HCT116 (cell line): ENCODE data around the gene PRELP. TPM values are rescaled to one million over a fixed set of nuclear protein-coding genes. Genes with fewer than 3 reads are reported as not detected.

ENCODE experiments used
- ATAC-seq: fragments of 200-7000 bp; cut with Tn5 transposase; 2 replicates; pipeline ENCODE4 v1.9.1; 2020; ENCODE audit warnings: mild to moderate bottlenecking, moderate library complexity
- BruUV-seq: library from RNA; stranded (reverse); fragments of 400-500 nt; replicated peaks from 2 replicates; lab custom pipeline; 2021; lab: Mats Ljungman, UMichigan
- CTCF ChIA-PET: fragments of 300-600 bp; sonication (Branson Sonifier 250); formaldehyde crosslinking; loops from one replicate; lab custom pipeline; 2021; ENCODE audit warnings: antibody characterized with exemption; lab: Charles Lee
- POLR2A ChIA-PET: fragments of 300-600, 350-600 bp; sonication (Branson Sonifier 250); formaldehyde crosslinking; loops from one replicate; lab custom pipeline; 2021; ENCODE audit warnings: antibody characterized with exemption; lab: Charles Lee
- RAD21 ChIA-PET, 2 experiments: fragments of 300-600 bp; sonication (Branson Sonifier 250); formaldehyde crosslinking; loops; one replicate each; lab custom pipeline; 2023; ENCODE audit warnings: low total read pairs in 2 of 2; ENCODE audit not compliant: uncharacterized antibody in 2 of 2, unreplicated experiment in 2 of 2, low non-redundant PET in 1 of 2; lab: Charles Lee
- DNase-seq: peaks from one replicate; pipeline ENCODE4 v3.0.0-alpha.2; 2010; ENCODE audit warnings: low read depth, low spot score
- H2AFZ ChIP-seq: fragments of 200-600 bp; shearing (Covaris generic), sonication (generic); 2 replicates; pipeline ENCODE4 v1.6.1; 2017; ENCODE audit warnings: low read depth, mixed run types, mixed read lengths, antibody characterized with exemption, low read length; ENCODE audit not compliant: poor library complexity, severe bottlenecking
- H3K27ac ChIP-seq: 2 replicates; pipeline ENCODE4 v1.5.1; 2012; ENCODE audit warnings: low read depth, low read length
- H3K27me3 ChIP-seq: fragments of 200-600 bp; sonication (generic); 2 replicates; pipeline ENCODE4 v1.6.1; 2016; ENCODE audit warnings: mixed run types, low read length, mixed read lengths; ENCODE audit not compliant: insufficient read depth
- H3K36me3 ChIP-seq, 2 experiments: fragments of 200-500 bp in 1 of 2; fragments of 200-600 bp in 1 of 2; sonication (Bioruptor generic) in 1 of 2; sonication (generic) in 1 of 2; 2 replicates each; pipeline versions ENCODE4 v1.5.1 to v1.6.1; 2014 to 2016; ENCODE audit warnings: low read length in 2 of 2, inconsistent platforms in 1 of 2, mixed read lengths in 1 of 2, mixed run types in 1 of 2; ENCODE audit not compliant: insufficient read depth in 2 of 2, control insufficient read depth in 1 of 2
- H3K4me1 ChIP-seq, 2 experiments: fragments of 200-600 bp in 1 of 2; sonication (generic) in 1 of 2; 2 replicates each; pipeline versions ENCODE4 v1.5.1 to v1.6.1; 2012 to 2017; ENCODE audit warnings: low read length in 2 of 2, inconsistent platforms in 1 of 2, mild to moderate bottlenecking in 1 of 2, mixed read lengths in 1 of 2, mixed run types in 1 of 2, moderate library complexity in 1 of 2; ENCODE audit not compliant: insufficient read depth in 2 of 2, control insufficient read depth in 1 of 2
- H3K4me2 ChIP-seq: fragments of 200-600 bp; sonication (generic); 2 replicates; pipeline ENCODE4 v1.6.1; 2017; ENCODE audit warnings: mixed run types, low read length, mixed read lengths
- H3K4me3 ChIP-seq, 2 experiments: fragments of 200-600 bp in 1 of 2; sonication (generic) in 1 of 2; replicated peaks in 1 of 2; 2 replicates each; pipeline ENCODE4 v1.5.1; 2011 to 2016; ENCODE audit warnings: low read length in 2 of 2, control low read depth in 1 of 2, low read depth in 1 of 2, mild to moderate bottlenecking in 1 of 2, mixed read lengths in 1 of 2, mixed run types in 1 of 2
- H3K79me2 ChIP-seq: fragments of 200-600 bp; sonication (generic); 2 replicates; pipeline ENCODE4 v1.6.1; 2017; ENCODE audit warnings: mild to moderate bottlenecking, mixed run types, low read length, moderate library complexity, mixed read lengths; ENCODE audit not compliant: insufficient read depth
- H3K9ac ChIP-seq: fragments of 200-600 bp; sonication (generic); 2 replicates; pipeline ENCODE4 v1.6.1; 2016; ENCODE audit warnings: low read length, mixed read lengths
- H3K9me2 ChIP-seq: fragments of 200-600 bp; sonication (generic), shearing (Covaris generic); 2 replicates; pipeline ENCODE4 v1.6.1; 2017; ENCODE audit warnings: mixed run types, mild to moderate bottlenecking, moderate library complexity; ENCODE audit not compliant: insufficient read depth
- H3K9me3 ChIP-seq, 2 experiments: fragments of 200-500 bp in 1 of 2; fragments of 200-600 bp in 1 of 2; sonication (Bioruptor generic) in 1 of 2; sonication (generic) in 1 of 2; 2 replicates each; pipeline ENCODE4 v1.6.1; 2014 to 2017; ENCODE audit warnings: low read length in 2 of 2, mixed read lengths in 2 of 2, inconsistent platforms in 1 of 2, low read depth in 1 of 2, mild to moderate bottlenecking in 1 of 2, mixed run types in 1 of 2, moderate library complexity in 1 of 2; ENCODE audit not compliant: control insufficient read depth in 1 of 2, insufficient read depth in 1 of 2
- H4K20me1 ChIP-seq: fragments of 200-600 bp; sonication (generic), shearing (Covaris generic); 2 replicates; pipeline ENCODE4 v1.6.1; 2017; ENCODE audit warnings: mixed run types, mild to moderate bottlenecking, moderate library complexity; ENCODE audit not compliant: insufficient read depth
- CBX3 ChIP-seq: IDR thresholded peaks from 2 replicates; pipeline ENCODE4 v1.6.1; 2012; ENCODE audit warnings: low read depth
- CEBPB ChIP-seq: IDR thresholded peaks from 2 replicates; pipeline ENCODE4 v1.6.1; 2012; ENCODE audit warnings: low read depth
- CTCF ChIP-seq, 3 experiments: fragments of 200-600 bp in 1 of 3; sonication (generic) in 1 of 3; IDR thresholded peaks in 2 of 3; conservative IDR thresholded peaks in 1 of 3; 2 replicates each; pipeline ENCODE4 v1.5.1; 2012 to 2017; ENCODE audit warnings: low read depth in 2 of 3, low read length in 2 of 3, antibody characterized with exemption in 1 of 3, borderline replicate concordance in 1 of 3, control low read depth in 1 of 3, mild to moderate bottlenecking in 1 of 3, mixed read lengths in 1 of 3, mixed run types in 1 of 3, moderate library complexity in 1 of 3; ENCODE audit not compliant: insufficient read depth in 1 of 3
- ELF1 ChIP-seq: IDR thresholded peaks from 2 replicates; pipeline ENCODE4 v1.6.1; 2012; ENCODE audit warnings: low read depth, borderline replicate concordance
- EZH2 ChIP-seq: fragments of 200-600 bp; sonication (generic); IDR thresholded peaks from 2 replicates; pipeline ENCODE4 v1.6.1; 2017; ENCODE audit warnings: antibody characterized with exemption, mixed run types
- EZH2phosphoT487 ChIP-seq: fragments of 200-600 bp; IDR thresholded peaks from 2 replicates; pipeline ENCODE4 v1.6.1; 2018; ENCODE audit warnings: antibody characterized with exemption, borderline replicate concordance
- FOSL1 ChIP-seq: IDR thresholded peaks from 2 replicates; pipeline ENCODE4 v1.6.1; 2012; ENCODE audit warnings: low read depth
- JUND ChIP-seq: IDR thresholded peaks from 2 replicates; pipeline ENCODE4 v1.6.1; 2012
- POLR2AphosphoS5 ChIP-seq: IDR thresholded peaks from 2 replicates; pipeline ENCODE4 v1.6.1; 2011; ENCODE audit warnings: mild to moderate bottlenecking, low read depth, low read length, moderate library complexity
- RAD21 ChIP-seq: IDR thresholded peaks from 2 replicates; pipeline ENCODE4 v1.6.1; 2012; ENCODE audit warnings: low read depth, mild to moderate bottlenecking
- SP1 ChIP-seq: IDR thresholded peaks from 2 replicates; pipeline ENCODE4 v1.6.1; 2012; ENCODE audit warnings: low read depth
- SRF ChIP-seq: IDR thresholded peaks from 2 replicates; pipeline ENCODE4 v1.6.1; 2012; ENCODE audit warnings: low read depth
- TCF7L2 ChIP-seq: IDR thresholded peaks from 2 replicates; pipeline ENCODE4 v1.7.0; 2011; ENCODE audit warnings: borderline replicate concordance, inconsistent platforms; ENCODE audit not compliant: insufficient read depth, insufficient read length; ENCODE audit errors: extremely low read depth
- YY1 ChIP-seq: IDR thresholded peaks from 2 replicates; pipeline ENCODE4 v1.6.1; 2011; ENCODE audit warnings: low read length, low read depth, moderate library complexity, mild to moderate bottlenecking; ENCODE audit not compliant: insufficient replicate concordance; ENCODE audit errors: extremely low read depth
- ZBTB33 ChIP-seq: IDR thresholded peaks from 2 replicates; pipeline ENCODE4 v1.6.1; 2011; ENCODE audit warnings: mild to moderate bottlenecking, low read length, moderate library complexity; ENCODE audit not compliant: insufficient replicate concordance; ENCODE audit errors: extremely low read depth
- ZFX ChIP-seq: fragments of 450-650 bp; IDR thresholded peaks from 2 replicates; pipeline ENCODE4 v1.6.1; 2017
- ZNF274 ChIP-seq: fragments of 200-500 bp; sonication (Bioruptor generic); IDR thresholded peaks from 2 replicates; pipeline ENCODE4 v1.6.1; 2014; ENCODE audit warnings: mild to moderate bottlenecking, low read depth, low read length, inconsistent platforms
- intact Hi-C: fragments of 100-400 bp; cut with micrococcal nuclease; formaldehyde crosslinking; loops from 2 replicates; pipeline ENCODE4 v1.10.0; 2022
- total RNA-seq: library from RNA; stranded (reverse); gene quantifications from one replicate; pipeline ENCODE4 v1.2.1, GENCODE V29; 2021; ENCODE audit not compliant: unreplicated experiment
- TF ChIP-seq, protein P1 (sequence below): IDR thresholded peaks from 2 replicates; pipeline ENCODE4 v1.6.1; 2012
- TF ChIP-seq, protein P2 (sequence below): IDR thresholded peaks from 2 replicates; pipeline ENCODE4 v1.6.1; 2012; ENCODE audit warnings: low read depth

The PRELP gene
- total RNA-seq, 1 experiment from 2014 or later: 0.10 TPM

GRCh38 chr1:203513585-203514031 lies 38.0 kb downstream of the PRELP start:
- peak overlapping the region; percentile 46; the same call in 1 of the 2 replicates for H3K27ac ChIP-seq
- H3K9me3 ChIP-seq: no peaks in the 10 kb centered on the region
- no peaks in the 10 kb centered on the region for H3K9me2 ChIP-seq
- H2AFZ ChIP-seq: no peak overlapping the region
- no peaks in the 10 kb centered on the region for H4K20me1 ChIP-seq
- H3K27me3 ChIP-seq: no peaks in the 10 kb centered on the region
- no peak overlapping the region for H3K4me3 ChIP-seq
- ChIA-PET POLR2A (no interaction called here), RAD21 (interaction anchor here in 1 of 2 experiments (0.6 kb wide), 1 partner anchor 150 kb away, joined by 3 read pairs; no protein-coding TSS in a partner anchor), CTCF (no interaction called here)
- H3K4me2 ChIP-seq: peak overlapping the region; percentile 55
- BruUV-seq: no TSS peak
- TF ChIP-seq POLR2AphosphoS5 (no peak), SP1 (no peak), CEBPB (no peak), ELF1 (no peak), EZH2phosphoT487 (no peak), CBX3 (no peak), YY1 (no peak), FOSL1 (no peak), CTCF (IDR thresholded peaks at IDR 0.05 in 2 of 3, conservative IDR thresholded peaks at IDR 0.05 in 1 of 3; ENCODE audit: borderline replicate concordance in 1 of 3, insufficient read depth in 1 of 3, low read depth in 2 of 3, low read length in 2 of 3) (no peak), RAD21 (no peak), ZNF274 (no peak), ZFX (no peak), JUND (no peak), SRF (no peak), EZH2 (no peak), TCF7L2 (no peak), ZBTB33 (no peak)
- TF ChIP-seq, protein P1, sequence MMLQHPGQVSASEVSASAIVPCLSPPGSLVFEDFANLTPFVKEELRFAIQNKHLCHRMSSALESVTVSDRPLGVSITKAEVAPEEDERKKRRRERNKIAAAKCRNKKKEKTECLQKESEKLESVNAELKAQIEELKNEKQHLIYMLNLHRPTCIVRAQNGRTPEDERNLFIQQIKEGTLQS: no peak
- TF ChIP-seq, protein P2, sequence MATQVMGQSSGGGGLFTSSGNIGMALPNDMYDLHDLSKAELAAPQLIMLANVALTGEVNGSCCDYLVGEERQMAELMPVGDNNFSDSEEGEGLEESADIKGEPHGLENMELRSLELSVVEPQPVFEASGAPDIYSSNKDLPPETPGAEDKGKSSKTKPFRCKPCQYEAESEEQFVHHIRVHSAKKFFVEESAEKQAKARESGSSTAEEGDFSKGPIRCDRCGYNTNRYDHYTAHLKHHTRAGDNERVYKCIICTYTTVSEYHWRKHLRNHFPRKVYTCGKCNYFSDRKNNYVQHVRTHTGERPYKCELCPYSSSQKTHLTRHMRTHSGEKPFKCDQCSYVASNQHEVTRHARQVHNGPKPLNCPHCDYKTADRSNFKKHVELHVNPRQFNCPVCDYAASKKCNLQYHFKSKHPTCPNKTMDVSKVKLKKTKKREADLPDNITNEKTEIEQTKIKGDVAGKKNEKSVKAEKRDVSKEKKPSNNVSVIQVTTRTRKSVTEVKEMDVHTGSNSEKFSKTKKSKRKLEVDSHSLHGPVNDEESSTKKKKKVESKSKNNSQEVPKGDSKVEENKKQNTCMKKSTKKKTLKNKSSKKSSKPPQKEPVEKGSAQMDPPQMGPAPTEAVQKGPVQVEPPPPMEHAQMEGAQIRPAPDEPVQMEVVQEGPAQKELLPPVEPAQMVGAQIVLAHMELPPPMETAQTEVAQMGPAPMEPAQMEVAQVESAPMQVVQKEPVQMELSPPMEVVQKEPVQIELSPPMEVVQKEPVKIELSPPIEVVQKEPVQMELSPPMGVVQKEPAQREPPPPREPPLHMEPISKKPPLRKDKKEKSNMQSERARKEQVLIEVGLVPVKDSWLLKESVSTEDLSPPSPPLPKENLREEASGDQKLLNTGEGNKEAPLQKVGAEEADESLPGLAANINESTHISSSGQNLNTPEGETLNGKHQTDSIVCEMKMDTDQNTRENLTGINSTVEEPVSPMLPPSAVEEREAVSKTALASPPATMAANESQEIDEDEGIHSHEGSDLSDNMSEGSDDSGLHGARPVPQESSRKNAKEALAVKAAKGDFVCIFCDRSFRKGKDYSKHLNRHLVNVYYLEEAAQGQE: no peak
- H3K4me1 ChIP-seq: peaks cover 23 to 34% of the 10 kb centered on the region in 2 experiments
- no peak for DNase-seq
- H3K36me3 ChIP-seq: no peaks in the 10 kb centered on the region
- ATAC-seq: no peak
- intact Hi-C loops: no loop called here
- H3K9ac ChIP-seq: peak overlapping the region; percentile 37
- H3K79me2 ChIP-seq: no peaks in the 10 kb centered on the region
